ENCODE data around the gene CBLB. TPM values are rescaled to one million over a fixed set of nuclear protein-coding genes. Genes with fewer than 3 reads are reported as not detected.

The CBLB gene
- polyA plus RNA-seq, 2 of the 4 experiments (the other 2 are of a cell fraction): 6.8 to 16.2 TPM

DNA sequence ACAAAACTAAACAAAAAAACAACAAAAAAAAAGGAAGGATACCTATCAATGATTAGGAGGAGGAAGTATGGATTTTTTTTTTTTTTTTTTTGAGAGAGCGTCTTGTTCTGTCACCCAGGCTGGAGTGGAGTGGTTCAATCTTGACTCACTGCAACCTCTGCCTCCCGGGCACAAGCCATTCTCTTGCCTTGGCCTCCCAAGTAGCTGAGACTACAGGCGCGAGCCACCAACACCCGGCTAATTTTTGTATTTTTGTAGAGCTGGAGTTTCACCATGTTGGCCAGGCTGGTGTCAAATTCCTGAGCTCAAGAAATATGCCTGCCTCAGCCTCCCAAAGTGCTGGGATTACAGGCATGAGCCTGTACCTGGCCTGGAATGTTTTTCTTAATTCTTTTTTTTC, 195.8 kb downstream of the CBLB start:
- WGBS (ENCODE audit: missing lambda C conversion rate): 93% methylated on average over 5 of the region's 5 CpGs

DNA sequence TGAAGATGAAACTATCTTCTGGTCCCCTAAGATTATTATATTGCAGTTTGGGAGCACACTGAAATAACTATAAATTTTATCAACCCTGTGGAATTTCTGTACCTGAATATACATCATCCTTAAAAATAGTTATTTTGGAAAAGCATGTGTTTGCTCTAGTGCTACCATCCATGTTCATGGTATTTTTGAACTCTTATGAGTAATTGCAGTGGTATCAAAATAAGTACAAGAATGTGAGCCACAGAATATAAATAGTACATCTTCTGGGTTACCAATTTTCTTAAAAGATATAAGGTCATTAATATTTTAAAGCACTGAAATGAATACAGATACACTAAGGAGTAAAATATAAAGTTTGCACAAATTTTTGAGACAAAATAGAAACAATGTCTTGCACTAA, 206.5 kb downstream of the CBLB start:
- no peaks in the 10 kb centered on the region for H3K9me3 ChIP-seq
- H3K4me3 ChIP-seq: no peak overlapping the region
- FAIRE-seq (no peak), DNase-seq (ENCODE audit: low read depth in 1 of 2, low spot score in 1 of 2) (no peak), ATAC-seq (no peak)
- CTCF ChIA-PET: no interaction called here
- no peak overlapping the region for H3K27ac ChIP-seq
- POLR2A ChIA-PET: no interaction called here
- TF ChIP-seq USF2 (IDR thresholded peaks at IDR 0.05) (no peak), TP53 (CRISPR knock-in tag; IDR thresholded peaks at IDR 0.05) (no peak), BHLHE40 (IDR thresholded peaks at IDR 0.05; ENCODE audit: low read depth, low read length) (no peak), HOXB5 (CRISPR knock-in tag; IDR thresholded peaks at IDR 0.05) (no peak), RFX5 (IDR thresholded peaks at IDR 0.05) (no peak), CEBPB (IDR thresholded peaks at IDR 0.05) (no peak), HEYL (CRISPR knock-in tag; IDR thresholded peaks at IDR 0.05) (no peak), KDM1A (IDR thresholded peaks at IDR 0.05; ENCODE audit: low read depth) (no peak), MAZ (IDR thresholded peaks at IDR 0.05; ENCODE audit: borderline replicate concordance, low read depth, low read length) (no peak), HDAC2 (IDR thresholded peaks at IDR 0.05) (no peak), E2F6 (IDR thresholded peaks at IDR 0.05; ENCODE audit: borderline replicate concordance, low read depth) (no peak)
- H3K4me1 ChIP-seq: no peaks in the 10 kb centered on the region
- no peak overlapping the region for H3K4me2 ChIP-seq

More for the DNA sequence above, 195.8 kb downstream of the CBLB start:
- Histone ChIP-seq H3K27ac (no peak overlapping the region), H3K4me2 (no peak overlapping the region), H3K4me3 (no peak overlapping the region), H3K4me1 (0 out of 3 replicates have a peak, but pooled peaks cover 3% of the 10 kb centered on the region), H3K9me3 (no peaks in the 10 kb centered on the region)
- ChIA-PET POLR2A (no interaction called here), CTCF (interaction anchor here (0.6 kb wide), 2 partner anchors 245 to 867 kb away, joined by 3 read pairs; no protein-coding TSS in a partner anchor)
- no peak for ATAC-seq
- FAIRE-seq: no peak
- DNase-seq (ENCODE audit: low read depth in 1 of 2, low spot score in 1 of 2): no peak
- no peak for TF ChIP-seq CBX8 (IDR thresholded peaks at IDR 0.05)
- TF ChIP-seq, protein P1, sequence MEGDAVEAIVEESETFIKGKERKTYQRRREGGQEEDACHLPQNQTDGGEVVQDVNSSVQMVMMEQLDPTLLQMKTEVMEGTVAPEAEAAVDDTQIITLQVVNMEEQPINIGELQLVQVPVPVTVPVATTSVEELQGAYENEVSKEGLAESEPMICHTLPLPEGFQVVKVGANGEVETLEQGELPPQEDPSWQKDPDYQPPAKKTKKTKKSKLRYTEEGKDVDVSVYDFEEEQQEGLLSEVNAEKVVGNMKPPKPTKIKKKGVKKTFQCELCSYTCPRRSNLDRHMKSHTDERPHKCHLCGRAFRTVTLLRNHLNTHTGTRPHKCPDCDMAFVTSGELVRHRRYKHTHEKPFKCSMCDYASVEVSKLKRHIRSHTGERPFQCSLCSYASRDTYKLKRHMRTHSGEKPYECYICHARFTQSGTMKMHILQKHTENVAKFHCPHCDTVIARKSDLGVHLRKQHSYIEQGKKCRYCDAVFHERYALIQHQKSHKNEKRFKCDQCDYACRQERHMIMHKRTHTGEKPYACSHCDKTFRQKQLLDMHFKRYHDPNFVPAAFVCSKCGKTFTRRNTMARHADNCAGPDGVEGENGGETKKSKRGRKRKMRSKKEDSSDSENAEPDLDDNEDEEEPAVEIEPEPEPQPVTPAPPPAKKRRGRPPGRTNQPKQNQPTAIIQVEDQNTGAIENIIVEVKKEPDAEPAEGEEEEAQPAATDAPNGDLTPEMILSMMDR (IDR thresholded peaks at IDR 0.05): no peak

- FAIRE-seq: no peak
Measured at GRCh38 chr3:105661461-105661860, 207.4 kb downstream of the CBLB start.

More at GRCh38 chr3:105661461-105661860, 207.4 kb downstream of the CBLB start:
- TF ChIP-seq POLR2A (IDR thresholded peaks at IDR 0.05; ENCODE audit: low read length) (no peak), BHLHE40 (IDR thresholded peaks at IDR 0.05; ENCODE audit: low read depth, low read length) (no peak), EP300 (IDR thresholded peaks at IDR 0.05) (no peak), RCOR1 (IDR thresholded peaks at IDR 0.05; ENCODE audit: low read depth, low read length) (no peak), MYC (IDR thresholded peaks at IDR 0.05; ENCODE audit: borderline replicate concordance, low read length) (no peak), KDM5A (IDR thresholded peaks at IDR 0.05) (no peak), E2F6 (IDR thresholded peaks at IDR 0.05; ENCODE audit: borderline replicate concordance, low read depth) (no peak), HEYL (CRISPR knock-in tag; IDR thresholded peaks at IDR 0.05) (no peak), RFX5 (IDR thresholded peaks at IDR 0.05) (no peak), MAFK (IDR thresholded peaks at IDR 0.05; ENCODE audit: partially characterized antibody) (no peak), NFE2L2 (conservative IDR thresholded peaks at IDR 0.05; ENCODE audit: low read length) (no peak), EHMT2 (IDR thresholded peaks at IDR 0.05; ENCODE audit: low read depth) (no peak), ZC3H11A (IDR thresholded peaks at IDR 0.05) (no peak), KDM1A (IDR thresholded peaks at IDR 0.05; ENCODE audit: low read depth) (no peak), MAX (IDR thresholded peaks at IDR 0.05) (no peak), HOXA7 (CRISPR knock-in tag; IDR thresholded peaks at IDR 0.05) (no peak), BCL3 (IDR thresholded peaks at IDR 0.05) (no peak), POLR2AphosphoS2 (conservative IDR thresholded peaks at IDR 0.05; ENCODE audit: low read length) (no peak)
- TF ChIP-seq, protein P2, sequence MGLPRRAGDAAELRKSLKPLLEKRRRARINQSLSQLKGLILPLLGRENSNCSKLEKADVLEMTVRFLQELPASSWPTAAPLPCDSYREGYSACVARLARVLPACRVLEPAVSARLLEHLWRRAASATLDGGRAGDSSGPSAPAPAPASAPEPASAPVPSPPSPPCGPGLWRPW (IDR thresholded peaks at IDR 0.05): no peak
- TF ChIP-seq, protein P3, sequence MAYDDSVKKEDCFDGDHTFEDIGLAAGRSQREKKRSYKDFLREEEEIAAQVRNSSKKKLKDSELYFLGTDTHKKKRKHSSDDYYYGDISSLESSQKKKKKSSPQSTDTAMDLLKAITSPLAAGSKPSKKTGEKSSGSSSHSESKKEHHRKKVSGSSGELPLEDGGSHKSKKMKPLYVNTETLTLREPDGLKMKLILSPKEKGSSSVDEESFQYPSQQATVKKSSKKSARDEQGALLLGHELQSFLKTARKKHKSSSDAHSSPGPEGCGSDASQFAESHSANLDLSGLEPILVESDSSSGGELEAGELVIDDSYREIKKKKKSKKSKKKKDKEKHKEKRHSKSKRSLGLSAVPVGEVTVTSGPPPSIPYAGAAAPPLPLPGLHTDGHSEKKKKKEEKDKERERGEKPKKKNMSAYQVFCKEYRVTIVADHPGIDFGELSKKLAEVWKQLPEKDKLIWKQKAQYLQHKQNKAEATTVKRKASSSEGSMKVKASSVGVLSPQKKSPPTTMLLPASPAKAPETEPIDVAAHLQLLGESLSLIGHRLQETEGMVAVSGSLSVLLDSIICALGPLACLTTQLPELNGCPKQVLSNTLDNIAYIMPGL (CRISPR knock-in tag; IDR thresholded peaks at IDR 0.05; ENCODE audit: borderline replicate concordance): no peak
- ChIA-PET POLR2A (no interaction called here), CTCF (no interaction called here)
- DNase-seq (ENCODE audit: low read depth in 1 of 2, low spot score in 1 of 2): no peak
- no peak overlapping the region for H3K4me3 ChIP-seq
- WGBS (ENCODE audit: missing lambda C conversion rate): 92% methylated on average over 3 of the region's 3 CpGs
- H3K9me3 ChIP-seq: no peaks in the 10 kb centered on the region
- no peak for ATAC-seq
- no peak overlapping the region for H3K27ac ChIP-seq
- H3K4me1 ChIP-seq: no peaks in the 10 kb centered on the region
- no peak overlapping the region for H3K4me2 ChIP-seq

All from A549 (cell line).